ENCODE results near the gene CALML5. TPM values are rescaled to one million over a fixed set of nuclear protein-coding genes. Genes with fewer than 3 reads are reported as not detected.

Gene CALML5
- total and polyA plus RNA-seq, 8 donors: 0.92 to 16.2 (median 2.4) TPM; not detected in 5

- Histone ChIP-seq H3K4me1 (peaks cover 0 to 3% (median 0%) of the 10 kb centered on the region in 4 donors), H3K27ac (no peak overlapping the region), H3K36me3 (no peaks in the 10 kb centered on the region), H3K9me3 (peaks cover 0 to 6% (median 5%) of the 10 kb centered on the region in 4 donors), H3K27me3 (no peaks in the 10 kb centered on the region), H3K4me3 (no peak overlapping the region)
- TF ChIP-seq EP300 (IDR thresholded peaks at IDR 0.05) (no peak), POLR2AphosphoS5 (IDR thresholded peaks at IDR 0.05) (no peak), POLR2A (IDR thresholded peaks at IDR 0.05) (no peak), CTCF (IDR thresholded peaks at IDR 0.05) (no peak)
- 67 to 78% (median 77%) methylated on average over 22 to 25 of the region's 25 CpGs for WGBS, 5 donors
- intact Hi-C loops (cut with DNase I; ENCODE audit: low total_unique reads): no loop called here
- DNase-seq: peak; percentile 47 to 50
Measured at GRCh38 chr10:5496261-5497250, 2.8 kb downstream of the CALML5 start.

GRCh38 chr10:5494611-5495010 is 4.8 kb downstream of the CALML5 start:
- TF ChIP-seq EP300 (IDR thresholded peaks at IDR 0.05) (no peak), POLR2AphosphoS5 (IDR thresholded peaks at IDR 0.05) (no peak), POLR2A (IDR thresholded peaks at IDR 0.05) (no peak)
- intact Hi-C loops (cut with DNase I; ENCODE audit: low total_unique reads): no loop called here
- no peak for DNase-seq

GRCh38 chr10:5493691-5494090 is 5.7 kb downstream of the CALML5 start:
- WGBS, 5 donors: 33 to 67% (median 49%) methylated on average over 3 of the region's 3 CpGs
- no peak for TF ChIP-seq CTCF (IDR thresholded peaks at IDR 0.05)
- TF ChIP-seq EP300 (IDR thresholded peaks at IDR 0.05): no peak
- no peak for TF ChIP-seq POLR2A (IDR thresholded peaks at IDR 0.05)
- no peak for TF ChIP-seq POLR2AphosphoS5 (IDR thresholded peaks at IDR 0.05)
- H3K9me3 ChIP-seq: peaks cover 0 to 6% (median 5%) of the 10 kb centered on the region in 4 donors
- no peaks in the 10 kb centered on the region for H3K27me3 ChIP-seq
- no peak overlapping the region for H3K4me3 ChIP-seq
- no peak overlapping the region for H3K27ac ChIP-seq
- no peaks in the 10 kb centered on the region for H3K36me3 ChIP-seq
- intact Hi-C loops (cut with DNase I; ENCODE audit: low total_unique reads): no loop called here
- DNase-seq: no peak
- H3K4me1 ChIP-seq: peaks cover 0 to 6% (median 2%) of the 10 kb centered on the region in 4 donors

More at GRCh38 chr10:5494611-5495010, 4.8 kb downstream of the CALML5 start:
- Histone ChIP-seq H3K27ac (no peak overlapping the region), H3K27me3 (no peaks in the 10 kb centered on the region), H3K4me3 (no peak overlapping the region), H3K36me3 (no peaks in the 10 kb centered on the region), H3K4me1 (peaks cover 0 to 3% (median 0%) of the 10 kb centered on the region in 4 donors), H3K9me3 (peaks cover 0 to 6% (median 5%) of the 10 kb centered on the region in 4 donors)
- WGBS, 5 donors: 86 to 90% (median 86%) methylated on average over 5 to 8 of the region's 8 CpGs

GRCh38 chr10:5492929-5493576 is 6.3 kb downstream of the CALML5 start:
- Histone ChIP-seq H3K27ac (no peak overlapping the region), H3K36me3 (no peaks in the 10 kb centered on the region), H3K9me3 (peaks cover 0 to 6% (median 5%) of the 10 kb centered on the region in 4 donors), H3K27me3 (no peaks in the 10 kb centered on the region), H3K4me1 (peaks cover 0 to 12% (median 5%) of the 10 kb centered on the region in 4 donors), H3K4me3 (no peak overlapping the region)
- TF ChIP-seq EP300 (IDR thresholded peaks at IDR 0.05): no peak
- TF ChIP-seq CTCF (IDR thresholded peaks at IDR 0.05): no peak
- no peak for TF ChIP-seq POLR2AphosphoS5 (IDR thresholded peaks at IDR 0.05)
- no peak for TF ChIP-seq POLR2A (IDR thresholded peaks at IDR 0.05)
- intact Hi-C loops (cut with DNase I; ENCODE audit: low total_unique reads): no loop called here
- WGBS, 5 donors: 88 to 95% (median 92%) methylated on average over 8 to 13 of the region's 13 CpGs
- DNase-seq: no peak

All from stomach (tissue), 9 donors.